GM13976 (cell line): ENCODE data around the gene PLEKHA7.

Experiments used
- DNase-seq: peaks from one replicate; pipeline ENCODE4 v3.0.0; 2012; ENCODE audit warnings: low spot score
- in situ Hi-C: fragments of 300-500 bp; cut with MboI; formaldehyde crosslinking; loops from one replicate; pipeline ENCODE4 v1.12.0; 2022; ENCODE audit warnings: low sequenced_read_pairs, mixed read lengths, inconsistent platforms; ENCODE audit not compliant: unreplicated experiment
- TF ChIP-seq, protein P1 (sequence below): IDR thresholded peaks from 2 replicates; pipeline ENCODE4 v1.5.1; 2012; ENCODE audit warnings: borderline replicate concordance, mild to moderate bottlenecking; ENCODE audit not compliant: insufficient read depth; ENCODE audit errors: extremely low read depth, missing control alignments, control extremely low read depth

Gene PLEKHA7

GRCh38 chr11:16880184-16880801 is 133.9 kb downstream of the PLEKHA7 start:
- DNase-seq: no peak
- TF ChIP-seq, protein P1, sequence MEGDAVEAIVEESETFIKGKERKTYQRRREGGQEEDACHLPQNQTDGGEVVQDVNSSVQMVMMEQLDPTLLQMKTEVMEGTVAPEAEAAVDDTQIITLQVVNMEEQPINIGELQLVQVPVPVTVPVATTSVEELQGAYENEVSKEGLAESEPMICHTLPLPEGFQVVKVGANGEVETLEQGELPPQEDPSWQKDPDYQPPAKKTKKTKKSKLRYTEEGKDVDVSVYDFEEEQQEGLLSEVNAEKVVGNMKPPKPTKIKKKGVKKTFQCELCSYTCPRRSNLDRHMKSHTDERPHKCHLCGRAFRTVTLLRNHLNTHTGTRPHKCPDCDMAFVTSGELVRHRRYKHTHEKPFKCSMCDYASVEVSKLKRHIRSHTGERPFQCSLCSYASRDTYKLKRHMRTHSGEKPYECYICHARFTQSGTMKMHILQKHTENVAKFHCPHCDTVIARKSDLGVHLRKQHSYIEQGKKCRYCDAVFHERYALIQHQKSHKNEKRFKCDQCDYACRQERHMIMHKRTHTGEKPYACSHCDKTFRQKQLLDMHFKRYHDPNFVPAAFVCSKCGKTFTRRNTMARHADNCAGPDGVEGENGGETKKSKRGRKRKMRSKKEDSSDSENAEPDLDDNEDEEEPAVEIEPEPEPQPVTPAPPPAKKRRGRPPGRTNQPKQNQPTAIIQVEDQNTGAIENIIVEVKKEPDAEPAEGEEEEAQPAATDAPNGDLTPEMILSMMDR: no peak
- in situ Hi-C loops: no loop called here

DNA sequence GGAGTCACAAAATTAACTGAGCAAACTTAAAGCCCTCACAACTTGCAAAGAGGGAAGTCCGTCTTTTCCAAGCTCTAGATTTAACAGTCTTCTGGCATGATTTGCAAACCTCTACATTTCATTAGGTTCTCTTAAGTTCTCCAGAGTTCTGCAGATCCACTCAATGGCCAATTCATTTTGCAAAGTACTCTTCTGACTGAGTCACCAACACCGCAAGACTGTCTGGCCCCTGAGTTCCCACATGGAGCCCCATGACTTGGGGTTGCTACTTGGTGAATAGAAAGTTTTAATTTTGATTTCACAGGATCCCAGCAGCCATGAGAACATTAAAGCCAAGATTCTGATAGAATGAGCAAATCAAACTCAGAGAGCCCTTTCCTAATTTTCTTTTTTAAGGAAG is 134.5 kb downstream of the PLEKHA7 start:
- TF ChIP-seq, protein P1: no peak
- DNase-seq: no peak
- in situ Hi-C loops: no loop called here

GRCh38 chr11:16876837-16877236 is 137.4 kb downstream of the PLEKHA7 start:
- DNase-seq: no peak
- in situ Hi-C loops: no loop called here
- TF ChIP-seq, protein P1: no peak

DNA sequence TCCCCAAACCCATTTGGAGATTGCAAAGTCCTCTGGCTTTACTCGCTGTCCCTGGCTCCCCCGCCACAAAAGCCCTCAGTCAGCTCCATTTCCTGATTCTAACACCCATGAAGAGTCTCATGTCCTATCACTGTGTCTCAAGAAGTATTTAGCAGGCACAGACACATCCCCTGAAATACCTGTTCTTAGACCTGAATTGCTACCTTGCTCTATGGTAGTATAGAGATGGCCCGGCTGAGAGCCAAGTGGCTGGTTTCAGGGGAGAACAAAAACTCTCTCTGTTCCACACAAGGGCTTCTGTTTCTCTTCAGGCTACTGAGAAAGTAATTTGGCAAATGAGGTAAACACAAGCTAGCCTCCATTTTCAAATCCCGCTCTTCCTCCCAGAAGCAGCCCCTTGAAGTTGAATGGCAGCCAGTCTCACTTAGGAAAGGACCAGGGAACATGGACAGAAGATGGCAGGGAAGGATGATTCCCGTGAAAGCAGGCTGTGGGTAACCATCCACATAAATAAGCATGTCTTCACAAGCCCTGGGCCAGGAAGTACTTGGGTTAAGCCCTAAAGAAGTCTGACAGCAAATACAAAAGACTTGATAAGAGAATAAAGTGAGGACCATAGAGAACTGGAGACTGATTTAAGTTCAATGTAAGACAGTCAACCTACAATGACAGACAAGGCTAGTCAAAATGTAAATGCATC is 138.0 kb downstream of the PLEKHA7 start:
- no peak for DNase-seq
- in situ Hi-C loops: no loop called here
- TF ChIP-seq, protein P1: no peak

- no peak for DNase-seq
- TF ChIP-seq, protein P1: no peak
- in situ Hi-C loops: no loop called here
These were observed 139.8 kb downstream of the PLEKHA7 start for GRCh38 chr11:16874275-16874975.

DNA sequence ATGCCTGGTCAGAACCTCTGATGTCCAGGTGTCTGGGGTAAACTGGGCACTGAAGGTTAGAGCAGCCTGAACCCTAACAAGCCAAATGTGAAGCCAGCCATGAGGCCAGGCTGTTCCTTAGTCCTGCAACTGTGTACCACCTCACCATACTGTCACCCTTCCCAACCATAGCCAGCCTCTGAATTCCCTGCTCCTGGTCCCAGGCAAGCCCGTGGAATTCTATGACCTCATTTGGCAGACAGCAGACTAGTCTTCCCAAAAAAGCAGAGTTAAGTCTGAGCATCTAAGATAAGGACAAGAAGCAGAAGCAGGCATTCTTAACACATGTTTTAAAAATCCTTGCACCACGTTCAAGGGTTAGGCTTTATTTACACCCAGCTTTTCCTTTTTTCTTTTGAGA is 140.9 kb downstream of the PLEKHA7 start:
- TF ChIP-seq, protein P1: no peak
- DNase-seq: no peak
- in situ Hi-C loops: no loop called here
